NK-92 (cell line): ENCODE results near the gene MED13.

ENCODE experiments used
- DNase-seq: peaks from one replicate; lab custom pipeline; 2025; ENCODE audit not compliant: unreplicated experiment; lab: John Stamatoyannopoulos, UW

MED13 gene

DNA sequence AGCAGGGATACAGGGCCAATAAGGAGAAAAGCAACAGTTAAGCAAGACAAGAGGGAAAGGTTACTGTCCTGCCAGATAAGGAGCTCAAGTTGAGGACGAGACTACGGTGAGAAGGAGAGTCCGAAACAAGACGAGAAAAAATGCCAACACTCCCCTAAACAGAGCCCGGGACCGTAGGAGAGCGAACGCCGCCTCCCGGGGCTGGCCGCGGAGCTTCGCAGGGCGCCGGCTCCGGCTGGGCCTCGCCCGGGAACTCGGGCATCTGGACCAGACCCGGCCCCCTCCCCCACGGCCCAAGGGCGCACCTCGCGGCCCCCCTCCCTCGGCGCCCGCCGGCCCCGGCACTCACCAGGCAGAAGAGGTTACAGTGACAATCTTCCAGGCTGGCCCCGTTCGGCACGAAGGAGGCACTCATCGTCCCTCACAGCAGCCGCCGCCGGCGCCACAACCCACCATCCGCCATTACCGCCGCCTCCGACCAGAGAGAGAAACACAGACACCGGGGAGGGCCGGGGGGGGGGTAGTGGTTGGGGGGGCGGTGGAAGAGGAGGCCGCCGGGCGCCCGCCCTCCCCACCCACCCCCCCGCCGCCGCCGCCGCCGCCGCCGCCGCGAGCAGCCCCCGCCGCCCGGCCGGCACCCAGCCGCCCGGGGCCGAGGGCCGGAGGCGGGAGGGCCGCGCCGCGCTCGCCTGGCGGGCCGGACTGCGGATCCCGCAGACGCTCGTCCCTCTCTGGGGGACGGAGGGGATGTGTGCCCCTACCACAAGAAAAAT, at the start of gene MED13:
TSS of gene MED13 (minus strand) at position 488 of the 773 bp plus-strand sequence. CDS start at position 415, 73 bp downstream.
- DNase-seq, result no peak

DNA sequence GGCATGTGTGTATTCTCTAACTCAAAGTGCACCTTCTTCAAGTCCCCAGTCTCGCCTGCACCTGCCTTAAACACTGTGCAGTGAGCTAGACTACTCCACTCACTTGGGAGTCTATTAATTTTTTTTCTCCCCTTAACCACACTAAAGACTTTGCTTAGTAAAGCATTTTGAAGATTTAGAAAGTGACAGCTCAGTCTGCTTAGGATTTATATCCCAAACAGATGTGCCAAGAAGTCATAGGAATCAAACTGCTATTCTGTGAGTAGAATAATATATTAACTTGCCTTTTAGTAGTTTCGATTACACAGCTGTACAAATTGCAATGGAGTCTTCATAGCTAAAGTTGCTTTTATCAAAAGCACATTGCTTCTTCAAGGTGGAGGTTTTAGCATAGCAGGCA, 47.2 kb upstream of the MED13 start:
- no peak for DNase-seq

DNA sequence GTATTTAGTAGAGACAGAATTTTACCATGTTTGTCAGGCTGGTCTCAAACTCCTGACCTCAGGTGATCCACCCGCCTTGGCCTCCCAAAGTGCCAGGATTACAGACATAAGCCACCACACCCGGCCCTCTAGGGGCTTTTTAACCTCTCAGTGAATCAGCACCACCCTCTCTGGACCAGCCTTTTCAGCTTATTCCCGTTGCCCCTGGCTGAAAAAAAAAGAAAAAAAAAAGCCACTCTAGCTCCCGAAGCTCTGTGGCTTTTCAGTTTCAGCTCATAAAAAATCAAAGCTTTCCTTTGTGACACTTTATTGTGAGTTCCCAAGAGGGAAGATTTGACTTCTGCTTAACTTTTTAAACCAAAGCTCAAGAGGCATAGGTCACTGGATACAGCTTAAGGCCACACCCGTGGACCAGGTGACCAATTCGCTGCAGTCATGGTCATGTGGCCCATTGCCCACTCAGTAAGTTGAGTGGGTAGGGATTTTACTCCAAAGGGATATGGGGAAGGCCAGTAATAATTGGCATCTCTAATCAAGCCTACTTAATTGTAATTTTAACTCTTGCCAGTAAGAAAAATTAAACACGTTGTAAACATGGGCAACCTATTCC, 46.6 kb upstream of the MED13 start:
- no peak for DNase-seq

GRCh38 chr17:62110923-62111484, 45.9 kb upstream of the MED13 start:
- no peak for DNase-seq

GRCh38 chr17:62109924-62110323, 44.8 kb upstream of the MED13 start:
- no peak for DNase-seq

DNA sequence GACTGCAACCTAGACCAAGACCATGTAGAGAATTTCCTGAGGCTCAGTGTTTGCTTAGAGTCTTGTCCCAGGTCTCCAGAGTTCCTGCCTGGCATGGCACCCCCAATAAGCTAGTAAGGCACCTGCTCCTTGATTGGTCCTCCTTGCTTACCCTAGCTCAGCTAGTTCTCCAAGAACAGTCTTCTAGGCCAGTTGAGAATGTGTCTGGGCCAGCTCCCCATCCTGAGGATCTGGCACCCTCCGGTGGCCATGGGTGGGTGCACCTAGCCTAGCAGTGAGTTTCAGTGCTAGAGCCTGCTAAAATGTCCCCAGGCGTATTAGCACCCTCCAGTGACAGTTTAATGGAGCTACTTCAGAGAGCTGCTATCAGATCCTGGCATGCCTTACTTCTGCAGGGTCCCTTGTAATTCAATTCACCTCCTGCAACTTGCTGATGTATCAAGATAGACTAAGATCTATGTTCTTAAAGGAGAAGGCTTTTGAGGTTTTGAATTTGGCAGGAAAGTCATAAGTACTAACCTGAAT, 44.4 kb upstream of the MED13 start:
- DNase-seq, result no peak

GRCh38 chr17:62105861-62106260, 40.8 kb upstream of the MED13 start:
- no peak for DNase-seq

DNA sequence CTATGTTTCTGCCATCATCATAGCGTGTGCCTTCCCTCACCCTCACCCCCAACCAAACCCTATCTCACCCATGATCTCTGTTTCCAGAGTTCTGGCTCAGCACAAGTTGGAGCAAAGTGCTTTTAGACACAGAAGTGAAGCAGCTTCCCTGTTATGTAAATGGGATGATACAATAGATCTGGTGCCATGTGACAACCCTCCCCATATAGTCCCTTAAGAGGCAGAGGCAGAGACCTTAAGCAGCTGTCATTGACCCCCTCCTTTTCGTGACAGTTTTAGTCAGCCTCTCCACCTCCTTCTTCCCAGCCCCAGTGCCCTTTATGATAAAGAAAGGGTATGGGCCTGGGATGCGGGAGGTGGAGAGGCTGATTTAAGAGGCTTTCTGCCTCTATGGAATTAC, 40.3 kb upstream of the MED13 start:
- DNase-seq, result no peak

GRCh38 chr17:62101515-62101914, 36.4 kb upstream of the MED13 start:
- no peak for DNase-seq

DNA sequence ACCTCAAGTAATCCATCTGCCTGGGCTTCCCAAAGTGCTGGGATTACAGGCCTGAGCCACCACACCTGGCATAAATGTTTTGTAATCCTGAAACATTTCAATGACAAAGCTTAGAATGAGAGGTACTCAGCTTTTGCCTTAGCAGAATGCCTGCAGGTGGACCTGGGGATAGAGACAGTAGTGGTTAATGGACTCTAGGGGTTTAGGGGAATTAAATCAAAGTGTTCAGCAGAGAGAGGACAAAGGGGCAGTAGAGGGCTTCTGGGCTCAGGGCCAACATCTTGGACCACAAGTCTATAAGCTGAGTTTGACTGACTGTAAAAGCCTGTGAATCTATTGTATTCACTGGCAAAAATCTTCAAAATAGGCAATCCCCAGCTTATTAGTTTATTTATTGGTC, 36.0 kb upstream of the MED13 start:
- DNase-seq, result no peak

DNA sequence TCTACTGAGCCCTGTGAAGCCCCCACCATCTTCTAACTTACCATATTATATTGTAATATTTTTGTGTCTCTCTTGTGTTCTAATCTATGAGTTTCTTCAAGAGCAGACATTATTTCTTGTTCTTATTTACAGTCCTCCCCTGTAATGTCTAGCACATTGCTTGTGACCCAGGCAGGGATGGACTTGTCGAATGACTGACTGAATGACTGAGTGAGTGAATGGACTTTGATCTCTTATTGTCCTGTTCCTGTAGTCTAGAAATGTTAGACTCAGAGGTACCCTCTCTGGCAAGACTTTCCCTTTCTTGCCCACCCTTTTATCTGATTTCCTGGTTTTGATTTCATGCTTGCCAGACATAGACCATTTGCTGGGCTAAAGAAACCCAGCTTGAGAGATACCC, 35.0 kb upstream of the MED13 start:
- DNase-seq, result no peak

DNA sequence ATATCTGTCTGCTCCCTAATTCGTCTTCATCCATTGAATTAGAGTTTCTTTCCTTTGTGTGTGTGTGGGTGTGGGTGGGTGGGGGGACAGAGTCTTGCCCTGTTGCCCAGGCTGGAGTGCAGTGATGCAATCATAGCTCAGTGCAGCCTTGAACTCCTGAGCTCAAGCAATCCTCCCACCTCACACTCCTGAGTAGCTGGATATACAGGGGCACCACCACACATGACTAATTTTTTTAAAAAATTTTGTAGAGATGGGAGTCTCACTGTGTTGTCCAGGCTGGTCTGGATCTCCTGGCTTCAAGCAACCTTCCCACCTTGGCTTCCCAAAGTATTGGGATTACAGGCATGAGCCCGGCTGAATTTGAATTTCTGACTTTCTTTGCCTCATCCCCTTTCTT, 34.5 kb upstream of the MED13 start:
- DNase-seq, result no peak

DNA sequence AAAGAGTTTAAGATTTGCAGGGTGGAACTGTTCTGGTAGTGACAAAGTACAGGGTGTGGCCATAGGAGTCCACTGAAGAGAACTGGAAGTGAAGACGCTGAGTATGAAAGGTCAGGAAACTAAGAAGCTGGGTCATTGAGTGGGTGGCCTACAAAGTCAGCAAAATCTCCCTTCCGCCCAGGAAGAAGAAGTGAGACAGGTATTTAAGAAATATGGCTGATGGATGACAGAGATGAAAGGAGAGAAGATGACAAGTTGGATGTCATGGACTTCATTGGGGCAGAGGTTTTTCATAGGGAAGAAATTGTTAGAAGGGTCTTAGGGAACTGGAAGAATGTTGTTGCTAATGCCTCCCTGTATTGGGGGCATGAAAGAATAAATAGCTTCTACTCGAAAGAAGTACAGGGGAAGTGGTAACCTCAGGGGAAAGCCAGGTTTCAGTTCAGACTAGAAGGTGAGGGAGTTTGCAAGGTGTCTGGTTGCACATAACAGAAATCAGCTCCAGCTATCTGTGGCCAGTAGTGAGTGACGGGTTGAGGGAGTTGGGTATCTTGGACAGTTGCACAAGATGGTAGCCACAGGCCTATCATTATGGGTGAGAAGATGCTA, 33.6 kb upstream of the MED13 start:
- no peak for DNase-seq

DNA sequence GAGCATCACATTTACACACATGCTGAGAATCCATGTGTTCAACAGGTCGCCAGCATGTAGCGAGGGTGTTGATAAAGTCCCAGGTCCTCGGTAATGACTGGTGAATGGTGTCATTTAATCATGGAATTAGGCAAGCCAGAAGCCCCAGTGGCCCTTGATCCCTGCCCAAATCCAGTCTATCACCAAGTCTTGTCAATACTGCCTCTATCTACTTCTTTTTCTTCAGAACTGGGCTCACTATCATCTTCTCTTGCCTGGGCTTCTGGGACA, 31.3 kb upstream of the MED13 start:
- DNase-seq, result no peak

- no peak for DNase-seq
These were observed 29.1 kb upstream of the MED13 start for GRCh38 chr17:62094175-62094574.

DNA sequence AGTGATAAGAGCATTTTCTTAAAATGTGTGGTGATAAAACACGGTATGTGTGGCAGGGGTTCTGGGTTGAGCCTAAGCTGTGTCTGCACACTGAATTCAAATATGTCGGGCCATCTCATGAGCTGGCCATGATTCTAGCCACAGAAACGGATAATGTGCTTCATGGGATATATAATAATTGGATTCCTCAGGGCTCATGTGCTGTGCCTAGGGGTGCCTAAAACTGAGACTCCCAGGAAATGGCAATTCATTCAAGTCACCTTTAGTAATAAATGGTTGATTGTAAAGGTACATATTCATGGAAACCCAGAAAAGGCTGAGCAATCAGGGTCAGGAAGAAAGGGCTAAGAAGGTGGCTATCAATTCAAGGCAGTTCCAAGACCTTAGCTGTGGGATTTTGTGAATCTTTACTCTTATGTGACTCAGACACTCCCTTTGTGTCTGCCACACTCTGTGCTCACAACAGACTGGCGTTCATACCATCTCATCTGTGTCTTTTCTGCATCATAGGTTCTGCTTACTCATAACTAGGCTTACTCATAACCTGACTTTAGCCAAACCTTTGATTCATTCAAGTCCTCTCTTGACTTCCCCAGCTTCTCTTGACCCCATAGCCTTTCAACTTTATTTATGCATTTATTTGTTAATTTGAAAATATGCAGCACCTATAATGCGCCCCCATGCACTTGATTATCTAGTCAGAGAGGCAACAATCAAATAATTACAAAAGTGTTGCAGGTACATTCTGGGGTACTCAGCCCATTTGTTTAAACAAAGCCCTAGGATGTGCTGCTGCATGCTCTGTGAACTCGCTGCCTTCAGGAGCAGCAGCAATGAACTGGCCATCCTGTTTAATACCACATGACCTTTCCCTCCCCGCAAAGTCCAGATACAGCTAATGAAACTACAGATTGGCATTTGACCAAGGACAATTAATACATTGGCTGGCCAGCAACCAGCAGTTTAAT, 28.4 kb upstream of the MED13 start:
- no peak for DNase-seq

DNA sequence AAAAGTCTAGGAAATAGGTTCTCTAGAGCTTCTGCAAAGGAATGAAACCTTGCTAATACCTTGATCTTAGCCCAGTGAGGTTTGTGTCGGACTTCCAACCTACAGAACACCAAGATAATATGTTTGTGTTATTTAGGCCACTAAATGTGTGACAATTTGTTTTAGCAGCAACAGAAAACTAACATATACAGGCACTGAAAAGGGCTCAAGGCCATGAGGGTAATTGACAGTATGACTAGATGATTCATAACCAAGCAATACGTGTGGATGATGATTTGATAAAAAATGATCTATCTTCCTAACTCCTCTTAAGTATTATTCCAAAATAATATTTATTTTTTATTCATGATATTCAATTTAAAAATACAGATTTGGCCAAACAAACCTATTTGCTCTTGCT, 27.7 kb upstream of the MED13 start:
- no peak for DNase-seq

- DNase-seq, result no peak
These were observed 26.7 kb upstream of the MED13 start for GRCh38 chr17:62091804-62092203.

DNA sequence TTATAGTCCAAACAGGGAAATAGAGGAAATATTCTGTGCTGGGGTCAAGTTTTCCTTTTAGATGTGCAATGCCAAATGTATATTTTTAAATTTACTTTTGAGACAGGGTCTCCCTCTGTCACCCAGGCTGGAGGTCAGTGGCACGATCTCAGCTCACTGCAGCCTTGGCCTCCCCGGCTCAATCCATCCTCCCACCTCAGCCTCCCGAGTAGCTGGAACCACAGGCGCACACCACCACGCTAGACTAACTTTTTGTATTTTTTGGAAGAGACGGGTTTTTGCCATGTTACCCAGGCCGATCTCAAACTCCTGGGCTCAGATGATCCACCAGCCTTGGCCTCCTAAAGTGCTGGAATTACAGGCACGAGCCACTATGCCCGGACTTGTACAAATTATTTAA, 25.8 kb upstream of the MED13 start:
- no peak for DNase-seq

DNA sequence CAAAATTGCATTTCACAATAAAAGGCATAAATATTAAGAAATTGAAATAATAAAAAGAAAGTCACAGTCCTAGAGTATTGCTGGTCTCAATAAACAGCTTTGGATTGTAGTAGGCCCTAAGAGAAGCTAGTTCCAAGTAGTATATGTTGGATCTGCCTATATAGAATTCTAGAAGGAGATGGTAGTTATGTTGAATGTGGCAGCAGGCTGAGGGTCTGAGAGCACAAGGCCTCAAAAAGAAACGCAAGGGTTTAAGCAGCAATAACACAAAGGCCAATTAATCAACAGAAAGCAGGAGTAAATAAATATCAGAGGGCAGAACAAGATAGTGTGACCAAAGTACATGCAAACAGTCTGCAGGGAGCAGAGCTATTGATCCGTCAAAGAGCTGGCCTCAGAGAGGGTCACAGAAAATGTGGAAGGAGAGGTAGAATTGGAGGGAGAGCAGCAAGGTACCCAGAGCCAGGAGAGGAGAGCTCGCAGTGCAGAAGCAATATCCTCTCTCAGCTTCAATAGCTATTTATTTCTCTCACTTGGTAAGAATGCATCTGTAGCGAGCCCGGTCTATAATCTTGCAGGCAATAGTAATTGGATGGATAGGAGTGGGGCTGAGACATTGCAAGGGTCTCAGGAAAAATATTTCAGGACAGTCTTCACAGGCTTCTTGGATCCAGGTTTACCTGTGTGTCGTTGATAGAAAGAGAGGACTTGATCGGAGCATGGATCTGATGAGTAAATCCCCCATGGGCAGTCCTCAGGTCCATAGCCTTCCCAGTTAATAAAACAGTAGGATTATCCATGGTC, 25.1 kb upstream of the MED13 start:
- DNase-seq, result no peak
